NCI-H1694 (cell line): ENCODE measurements around the gene C12orf43.
"Not testable (repeated sequence)": the region's sequence is repeated elsewhere in the genome, so short reads cannot be mapped to it uniquely, and the experiment has no call there.

Experiments
- DNase-seq: peaks from one replicate; lab custom pipeline; 2025; lab: John Stamatoyannopoulos, UW

The C12orf43 gene, protein sequence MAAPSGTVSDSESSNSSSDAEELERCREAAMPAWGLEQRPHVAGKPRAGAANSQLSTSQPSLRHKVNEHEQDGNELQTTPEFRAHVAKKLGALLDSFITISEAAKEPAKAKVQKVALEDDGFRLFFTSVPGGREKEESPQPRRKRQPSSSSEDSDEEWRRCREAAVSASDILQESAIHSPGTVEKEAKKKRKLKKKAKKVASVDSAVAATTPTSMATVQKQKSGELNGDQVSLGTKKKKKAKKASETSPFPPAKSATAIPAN

DNA sequence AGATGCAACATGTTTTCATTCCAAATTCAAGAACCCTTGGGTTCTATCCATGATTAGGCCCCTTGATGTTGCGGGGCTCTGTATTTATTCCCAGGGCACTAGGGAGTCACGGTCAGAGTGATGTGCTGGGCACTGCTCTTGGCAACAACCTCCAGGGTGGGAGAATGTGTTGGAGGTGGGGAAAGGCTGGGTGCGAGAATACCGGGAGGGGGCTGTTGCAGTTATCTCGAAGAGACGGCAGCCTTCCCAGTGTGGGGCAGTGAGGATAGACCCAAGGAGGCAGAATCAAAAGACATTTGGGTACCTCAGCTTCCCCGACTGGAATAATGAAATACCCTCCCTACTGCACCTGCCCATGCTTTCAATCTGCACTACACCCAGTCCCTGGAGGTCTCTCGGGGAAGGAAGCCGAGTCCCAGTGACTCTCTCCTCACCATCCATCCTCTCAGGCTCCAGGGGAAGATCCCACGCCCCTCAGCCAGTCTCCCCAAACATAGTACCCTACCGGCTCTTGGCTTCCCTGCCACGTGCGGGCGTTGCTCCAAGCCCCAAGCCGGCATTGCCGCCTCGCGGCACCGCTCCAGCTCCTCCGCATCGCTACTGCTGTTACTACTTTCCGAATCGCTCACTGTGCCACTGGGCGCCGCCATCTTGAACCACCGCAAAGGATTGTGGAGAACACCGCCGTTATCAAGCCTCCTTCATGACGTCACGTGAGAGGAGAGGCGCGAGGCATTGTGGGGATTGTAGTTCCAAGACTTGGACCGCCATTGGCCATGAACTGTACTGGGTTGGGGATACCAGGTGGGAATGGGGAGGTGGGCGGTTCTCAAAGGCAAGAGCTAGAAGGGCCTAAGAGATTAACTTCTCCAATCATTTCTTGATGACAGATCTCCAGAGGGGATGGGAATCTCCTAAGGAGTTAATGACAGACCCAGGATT lies at the start of gene C12orf43:
Gene C12orf43 (minus strand): TSS at position 663 of the 942 bp plus-strand sequence. CDS start 13 bp downstream, at position 650.
- peak; percentile 92 for DNase-seq

DNA sequence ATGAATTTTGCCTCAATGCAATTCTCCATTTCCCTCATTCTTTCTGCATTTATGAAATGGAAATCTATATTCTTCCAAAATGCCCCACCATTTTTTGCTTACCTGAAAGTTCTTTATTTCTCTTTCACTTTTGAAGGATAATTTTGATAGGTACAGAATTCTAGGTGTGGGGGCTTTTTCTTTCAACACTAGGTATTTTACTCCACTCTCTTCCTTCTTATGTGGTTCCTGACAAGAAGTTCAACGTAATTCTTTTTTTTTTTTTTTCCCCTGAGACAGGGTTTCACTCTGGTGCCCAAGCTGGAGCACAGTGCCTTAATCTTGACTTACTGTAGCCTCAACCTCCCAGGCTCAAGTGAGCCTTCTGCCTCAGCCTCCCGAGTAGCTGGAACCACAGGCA lies 49.1 kb upstream of the C12orf43 start:
- DNase-seq, result no peak

DNA sequence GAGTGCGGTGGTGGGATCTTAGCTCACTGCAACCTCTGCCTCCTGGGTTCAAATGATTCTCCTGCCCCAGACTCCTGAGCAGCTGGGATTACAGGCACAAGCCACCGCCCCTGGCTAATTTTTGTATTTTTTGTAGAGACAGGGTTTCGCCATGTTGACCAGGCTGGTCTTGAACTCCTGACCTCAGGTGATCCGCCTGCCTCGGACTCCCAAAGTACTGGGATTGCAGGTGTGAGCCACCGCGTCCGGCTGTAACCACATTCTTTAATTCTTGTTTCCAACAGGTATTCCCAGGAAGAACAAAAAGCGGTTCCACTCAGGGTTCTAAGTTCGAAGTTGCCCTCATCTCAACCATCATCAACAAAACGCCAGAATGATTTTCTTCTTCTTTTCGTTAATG lies 48.3 kb upstream of the C12orf43 start:
- not testable (repeated sequence) for DNase-seq

DNA sequence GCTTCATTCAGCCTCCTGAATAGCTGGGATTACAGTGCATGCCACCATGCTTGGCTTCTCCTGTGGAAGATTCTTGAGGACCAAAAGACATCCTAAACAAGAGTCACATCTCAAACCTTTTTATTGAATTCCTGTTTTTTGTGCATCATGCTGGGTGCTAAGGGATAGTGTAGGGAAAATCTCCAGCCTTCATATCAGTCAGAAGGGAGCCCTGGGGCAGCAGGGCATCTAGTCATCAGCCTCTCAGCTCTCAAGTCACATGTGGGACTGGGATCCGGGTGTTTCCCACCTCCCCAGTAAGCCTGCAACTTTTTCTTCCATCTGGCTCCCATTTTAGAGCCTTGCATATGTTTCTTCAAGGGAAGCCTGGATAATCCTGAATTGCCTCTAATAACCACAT lies 47.8 kb upstream of the C12orf43 start:
- no peak for DNase-seq

DNA sequence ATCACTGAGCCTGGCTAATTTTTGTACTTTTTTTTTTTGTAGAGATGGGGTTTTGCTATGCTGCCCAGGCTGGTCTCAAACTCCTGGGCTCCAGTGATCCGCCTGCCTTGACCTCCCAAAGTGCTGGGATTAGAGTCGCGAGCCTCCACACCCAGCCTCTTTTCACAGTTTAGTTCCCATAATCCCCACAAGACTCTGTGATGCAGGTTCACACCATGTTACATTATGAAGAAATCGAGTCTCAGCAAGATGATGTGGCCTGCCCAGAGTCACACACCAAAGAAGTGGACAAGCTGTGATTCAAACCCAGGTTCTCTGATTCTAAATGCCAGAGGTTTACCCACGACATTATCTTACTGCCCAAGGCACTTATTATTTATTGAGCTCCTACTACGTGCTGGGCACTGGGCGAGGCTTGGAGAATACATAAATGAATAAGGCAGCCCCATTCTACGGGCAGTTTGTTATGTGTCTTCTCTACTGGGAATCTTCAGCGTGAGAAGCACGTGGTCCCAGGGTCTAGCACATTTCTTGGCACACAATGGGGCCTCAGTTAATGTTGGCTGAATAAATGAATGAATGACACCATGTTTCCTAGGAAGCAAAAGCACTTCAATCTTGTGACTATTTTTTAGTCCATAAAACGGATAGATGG lies 46.2 kb upstream of the C12orf43 start:
- DNase-seq, result no peak

DNA sequence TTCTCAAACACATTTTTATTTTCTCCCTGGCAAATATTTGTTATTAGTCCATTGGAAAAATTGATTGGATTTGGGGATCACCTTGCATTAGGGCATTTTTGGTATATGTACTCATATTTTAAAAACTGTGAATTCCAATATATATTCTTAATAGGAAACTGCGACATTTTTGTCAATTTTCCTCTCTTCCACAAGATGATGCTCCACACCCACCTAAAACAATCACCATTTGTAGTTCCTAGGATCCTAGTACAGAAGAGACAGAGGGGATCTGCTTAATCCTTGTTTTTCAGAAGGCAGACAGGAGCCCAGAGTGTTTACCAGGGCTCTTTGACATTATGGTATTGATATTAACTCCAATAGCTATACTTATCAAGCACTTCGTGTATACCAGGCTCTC lies 45.5 kb upstream of the C12orf43 start:
- peak; percentile 12 for DNase-seq

DNA sequence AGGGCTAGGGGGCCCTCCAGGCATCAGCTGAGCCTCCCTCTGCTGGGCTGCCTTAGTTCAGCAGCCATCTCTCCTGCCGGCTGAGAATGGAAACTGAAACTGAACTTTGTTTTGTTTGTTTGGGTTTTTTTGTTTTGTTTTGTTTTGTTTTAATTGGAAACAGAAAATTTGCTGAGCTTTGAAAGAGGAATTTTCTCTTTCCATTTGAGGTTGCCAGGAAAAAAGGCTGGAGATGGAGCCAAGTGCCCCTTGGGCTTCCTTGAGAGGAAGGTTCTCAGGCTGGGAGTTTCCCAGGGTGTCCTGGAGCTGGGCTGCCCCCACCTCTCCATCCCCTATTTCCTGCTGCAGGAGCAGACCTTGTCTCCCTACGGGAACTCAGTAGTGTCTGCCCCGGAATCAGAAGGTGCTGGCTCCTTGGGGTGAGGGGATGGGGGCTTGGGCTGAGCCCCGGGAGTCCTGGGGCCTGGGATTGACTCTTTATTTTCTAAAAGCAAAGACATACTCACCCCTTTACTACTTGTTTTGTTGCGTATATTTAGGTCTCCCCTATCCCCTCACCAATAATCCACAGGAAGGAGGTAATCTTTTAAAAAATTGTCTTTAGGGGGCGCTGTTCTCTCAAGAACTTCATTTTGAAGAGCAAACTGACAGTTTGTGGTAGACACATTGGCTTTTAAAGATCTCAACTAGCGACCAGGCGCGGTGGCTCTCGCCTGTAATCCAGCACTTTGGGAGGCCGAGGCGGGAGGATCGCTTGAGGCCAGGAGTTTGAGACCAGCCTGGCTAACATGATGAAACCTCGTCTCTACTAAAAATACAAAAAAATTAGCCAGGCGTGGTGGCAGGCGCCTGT lies 44.1 kb upstream of the C12orf43 start:
- DNase-seq, result peak; percentile 69

DNA sequence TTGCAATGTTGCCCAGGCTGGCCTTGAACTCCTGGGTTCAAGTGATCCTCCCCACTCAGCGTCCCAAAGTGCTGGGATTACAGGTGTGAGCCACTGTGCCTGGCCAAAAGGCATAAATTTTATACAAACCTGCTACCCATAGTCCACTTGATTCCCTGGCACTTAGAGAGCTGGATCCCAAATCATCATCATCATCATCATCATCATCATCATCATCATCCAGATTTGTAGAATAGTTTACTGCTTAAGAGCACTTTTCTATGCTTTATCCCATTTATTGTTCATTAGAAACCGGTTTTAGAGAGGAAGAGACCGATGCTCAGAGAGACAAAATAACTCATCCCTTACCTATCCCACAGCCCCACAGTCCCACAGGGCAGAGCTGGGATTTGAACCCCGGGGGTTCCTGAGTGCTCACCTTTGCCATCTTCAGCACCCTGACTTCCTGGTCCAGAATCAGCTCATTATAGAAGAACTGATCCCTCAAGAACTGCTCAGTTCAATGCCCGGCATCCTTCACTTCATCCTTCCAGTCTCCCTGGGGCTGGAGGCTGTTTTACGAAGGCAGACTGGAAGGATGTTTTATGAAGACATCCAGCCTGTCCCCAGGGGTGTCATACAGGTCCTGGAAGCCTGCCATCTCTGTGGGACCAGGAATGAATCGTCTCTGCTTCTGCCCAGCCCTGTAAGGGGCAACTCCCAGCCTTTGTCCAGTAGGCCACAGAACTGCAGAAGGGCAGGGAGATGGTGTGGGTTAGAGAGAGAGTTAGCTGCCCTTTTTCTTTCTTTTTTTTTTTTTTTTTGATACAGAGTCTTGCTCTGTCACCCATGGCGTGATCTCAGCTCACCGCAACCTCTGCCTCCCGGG lies 43.0 kb upstream of the C12orf43 start:
- DNase-seq, result no peak

DNA sequence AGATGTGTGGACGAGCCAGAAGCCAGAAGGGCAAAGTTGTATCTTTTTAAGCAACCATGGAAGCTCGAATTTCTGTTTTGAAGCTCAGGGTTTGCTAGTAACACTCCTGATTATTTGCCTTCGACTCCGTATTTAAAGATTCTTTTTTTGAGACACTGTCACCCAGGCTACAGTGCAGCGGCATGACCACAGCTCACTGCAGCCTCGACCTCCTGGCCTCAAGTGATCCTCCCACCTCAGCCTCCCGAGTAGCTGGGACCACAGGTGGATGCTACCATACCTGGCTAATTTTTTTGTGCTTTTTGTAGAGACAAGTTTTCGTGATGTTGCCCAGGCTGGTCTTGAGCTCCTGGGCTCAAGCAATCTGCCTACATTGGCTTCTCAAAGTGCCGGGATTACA lies 41.5 kb upstream of the C12orf43 start:
- DNase-seq, result no peak

DNA sequence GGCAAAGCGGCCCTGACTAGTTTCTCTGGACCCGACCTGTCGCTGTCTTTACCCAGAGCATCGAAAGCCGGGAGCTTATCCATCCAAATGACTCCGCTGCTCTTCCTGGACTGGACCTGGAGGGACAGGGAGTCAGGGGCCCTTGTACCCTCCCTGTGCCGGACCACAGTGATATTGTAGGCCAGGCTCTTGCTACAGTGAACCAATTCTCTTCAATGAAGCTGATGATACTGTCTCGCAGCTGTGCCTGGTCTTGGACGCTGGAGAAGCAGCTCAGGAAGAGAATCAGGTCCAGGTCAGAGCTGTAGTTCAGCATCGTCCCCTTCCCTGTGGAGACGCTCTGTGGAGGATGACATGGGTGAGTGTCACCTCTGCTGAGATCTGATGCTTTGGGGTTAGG lies 37.4 kb upstream of the C12orf43 start:
- DNase-seq, result no peak

DNA sequence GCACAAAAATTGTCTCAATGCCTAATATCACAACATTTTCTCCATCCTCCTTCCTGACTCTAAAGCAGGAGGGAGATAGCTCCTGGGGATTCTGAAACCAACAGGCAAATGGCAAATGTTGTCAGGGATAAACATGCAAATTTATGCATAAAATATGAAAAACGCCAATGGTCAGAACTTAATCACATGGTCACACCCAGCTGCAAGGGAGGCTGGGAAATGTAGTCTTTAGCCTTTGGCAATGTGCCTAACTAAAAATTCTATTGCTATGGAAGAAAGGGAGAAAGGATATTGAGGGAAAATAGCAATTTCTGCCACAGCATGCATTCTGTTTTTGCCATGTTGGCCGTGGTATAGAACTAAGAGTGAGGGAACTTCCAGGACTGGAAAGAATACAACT lies 34.4 kb upstream of the C12orf43 start:
- DNase-seq, result no peak

DNA sequence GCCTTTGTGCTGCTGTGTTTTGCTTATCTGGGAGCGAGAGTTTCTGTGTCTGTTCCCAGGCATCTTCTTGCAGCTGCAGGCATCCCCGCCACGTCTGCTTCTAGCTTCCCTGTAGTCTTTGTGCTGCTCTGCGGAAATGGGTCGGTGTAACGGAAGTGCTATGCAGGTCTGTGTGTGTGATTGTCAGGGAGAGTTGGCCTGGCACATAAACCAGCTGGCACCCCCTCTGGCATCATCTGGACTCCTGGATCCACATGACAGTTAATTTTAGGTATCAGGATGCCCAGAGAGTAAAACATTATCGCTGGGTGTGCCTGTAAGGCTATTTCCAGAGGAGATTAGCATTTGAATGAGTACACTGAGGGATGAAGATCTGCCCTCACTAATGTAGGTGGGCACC lies 32.2 kb upstream of the C12orf43 start:
- no peak for DNase-seq

DNA sequence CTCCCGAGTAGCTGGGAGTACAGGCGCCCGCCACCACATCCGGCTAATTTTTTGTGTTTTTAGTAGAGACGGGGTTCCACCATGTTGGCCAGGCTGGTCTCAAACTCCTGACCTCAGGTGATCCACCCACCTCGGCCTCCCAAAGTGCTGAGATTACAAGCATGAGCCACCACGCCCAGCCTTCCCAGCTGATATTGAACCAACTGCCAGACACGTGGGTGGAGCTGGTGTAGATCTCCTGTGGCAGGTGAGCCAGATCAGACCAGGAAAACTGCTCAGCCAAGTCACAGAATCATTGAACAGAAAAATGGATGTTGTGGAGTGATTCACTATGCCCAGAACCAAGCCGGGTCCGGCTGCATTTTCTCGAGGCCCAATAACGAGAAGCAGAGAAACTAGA lies 31.1 kb upstream of the C12orf43 start:
- DNase-seq, result not testable (repeated sequence)

DNA sequence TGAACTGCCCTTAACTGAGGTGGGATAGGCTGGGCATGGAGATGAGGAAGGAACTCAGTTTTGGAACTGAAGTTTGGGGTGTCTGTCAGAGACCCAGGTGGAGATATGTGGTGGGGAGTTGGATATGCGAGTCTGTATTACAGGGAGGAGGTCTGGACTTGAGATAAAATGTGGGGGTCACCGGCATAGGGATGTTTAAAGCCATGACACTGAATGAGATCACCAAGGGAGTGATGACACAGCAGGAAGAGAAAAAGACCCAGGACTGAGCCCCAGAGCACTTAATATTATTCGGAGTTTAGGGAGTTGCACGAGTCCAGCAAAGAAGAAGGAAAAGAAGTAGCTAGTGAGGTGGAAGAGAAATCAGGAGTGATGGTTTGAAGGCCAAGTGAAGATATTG lies 26.8 kb upstream of the C12orf43 start:
- no peak for DNase-seq

DNA sequence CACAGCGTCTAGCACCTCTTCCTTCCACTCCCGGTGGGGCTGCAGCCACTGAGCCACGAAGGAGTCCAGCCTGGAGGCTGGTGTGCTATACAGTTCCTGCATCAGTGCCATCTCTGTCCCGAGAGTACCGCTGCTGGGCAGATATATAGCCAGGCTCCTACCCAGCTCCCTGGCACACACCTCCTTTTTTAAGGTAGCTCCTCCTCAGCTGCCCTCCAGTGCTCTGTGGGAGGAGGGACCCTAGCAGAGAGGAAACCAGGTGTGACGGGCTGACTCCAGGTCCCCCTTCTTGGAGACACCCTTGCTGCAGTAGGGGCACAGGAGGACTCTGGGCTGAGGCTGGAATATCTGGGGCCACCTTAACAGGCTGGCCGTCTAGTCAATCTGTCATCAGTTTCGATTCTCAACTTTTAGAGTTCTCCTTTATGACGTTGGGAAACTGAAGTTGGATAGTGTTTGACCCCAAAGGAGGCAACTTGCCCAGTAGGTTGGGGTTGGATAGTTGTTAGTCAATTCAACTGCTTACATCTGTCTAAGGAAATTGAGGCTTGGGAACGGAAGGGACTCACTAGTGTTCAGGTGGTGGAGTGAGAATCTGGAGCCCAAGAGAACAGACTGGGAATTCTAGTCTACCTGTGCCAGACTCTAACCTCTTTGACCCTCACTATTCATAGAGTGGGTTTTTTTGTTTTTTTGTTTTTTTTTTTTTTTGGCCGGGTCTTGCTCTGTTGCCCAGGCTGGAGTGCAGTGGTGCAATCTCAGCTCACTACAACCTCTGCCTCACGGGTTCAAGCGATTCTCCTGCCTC lies 22.8 kb upstream of the C12orf43 start, which contains the start of gene OASL:
Gene OASL (minus strand): TSS at position 386 of the 808 bp plus-strand sequence. CDS start 275 bp downstream, at position 111.
- DNase-seq, result no peak

DNA sequence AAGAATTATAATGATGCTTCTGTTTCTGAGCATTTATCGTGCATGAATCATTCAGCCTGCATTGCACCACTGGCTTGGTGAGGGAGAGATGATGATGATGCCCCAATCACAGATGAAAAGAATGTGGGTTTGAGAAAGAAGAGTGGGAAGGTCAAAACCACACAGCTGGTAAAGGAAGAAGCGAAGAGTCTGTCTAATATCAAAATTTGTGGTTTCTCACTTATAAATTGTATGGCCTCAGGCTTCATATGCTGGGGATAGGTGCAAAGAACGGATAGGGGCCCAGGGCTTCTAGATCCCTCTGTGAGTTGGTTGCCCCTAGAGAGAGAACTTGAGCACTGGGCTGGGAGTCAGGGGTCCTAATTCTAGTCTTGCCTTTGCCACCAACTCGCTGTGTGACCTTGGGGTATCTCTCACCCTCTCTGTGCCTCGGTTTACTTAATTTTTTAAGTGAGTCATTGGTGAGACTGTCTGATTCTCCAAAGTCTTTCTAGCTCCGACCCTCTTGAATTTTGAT lies 20.6 kb upstream of the C12orf43 start:
- DNase-seq, result no peak

DNA sequence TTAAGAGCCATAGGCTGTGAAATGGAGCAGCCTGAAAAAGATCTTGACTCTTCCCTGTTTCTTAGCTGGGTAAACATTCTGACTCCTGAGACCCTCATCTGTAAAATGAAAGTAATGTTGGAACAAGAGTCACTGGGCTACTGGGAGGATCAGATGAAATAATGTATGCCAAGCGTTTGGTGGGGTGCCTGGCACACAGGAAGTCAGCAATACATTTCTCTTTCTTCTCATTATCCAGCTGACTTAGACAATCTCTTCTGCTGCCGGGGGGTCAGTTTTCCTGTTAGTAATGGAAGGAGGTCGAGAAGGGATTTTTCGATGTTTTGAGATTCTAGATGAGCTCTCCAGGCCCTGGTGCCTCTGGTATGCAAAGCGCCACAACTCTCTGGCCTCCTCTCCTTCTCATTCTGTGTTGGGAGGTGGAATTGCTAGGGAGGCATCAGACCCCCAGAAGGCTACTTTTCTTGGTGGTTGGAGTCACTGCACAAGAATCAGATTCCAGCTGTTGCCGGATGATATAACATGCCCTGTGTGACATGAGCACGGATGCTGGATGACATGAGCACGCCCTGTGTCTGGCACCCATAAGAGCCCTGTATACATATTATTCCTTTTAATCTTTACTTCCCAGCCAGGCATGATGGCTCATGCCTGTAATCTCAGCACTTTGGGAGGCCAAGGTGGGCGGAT lies 18.5 kb upstream of the C12orf43 start:
- no peak for DNase-seq

DNA sequence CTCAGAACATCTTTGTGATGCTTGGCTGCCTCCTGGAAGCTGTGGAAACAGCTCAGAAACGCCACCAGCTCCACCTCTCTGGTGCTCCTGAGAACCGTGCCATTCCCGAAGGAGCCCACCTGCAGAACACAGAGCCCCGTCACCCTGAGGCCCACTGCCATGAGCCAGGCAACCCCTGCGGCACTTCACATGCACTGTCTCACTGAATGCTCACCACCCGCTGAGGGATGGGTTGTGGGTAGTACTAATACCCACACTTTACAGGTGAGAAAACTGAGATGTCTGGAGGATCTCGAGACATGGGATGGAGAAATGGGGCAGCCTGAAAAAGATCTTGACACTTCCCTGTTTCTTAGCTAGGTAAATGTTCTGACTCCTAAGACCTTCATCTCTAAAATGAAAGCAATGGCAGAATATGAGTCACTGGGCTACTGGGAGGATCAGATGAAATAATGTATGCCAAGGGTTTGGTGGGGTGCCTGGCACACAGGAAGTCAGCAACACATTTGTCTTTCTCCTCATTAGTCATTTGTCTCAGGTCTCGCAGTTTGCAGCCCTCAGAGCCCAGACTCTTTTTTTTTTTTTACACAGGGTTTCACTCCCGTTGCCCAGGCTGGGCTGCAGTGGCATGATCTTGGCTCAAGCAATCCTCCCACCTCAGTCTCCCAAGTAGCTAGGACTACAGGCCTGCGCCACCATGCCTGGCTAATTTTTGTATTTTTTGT lies 17.5 kb upstream of the C12orf43 start:
- DNase-seq, result no peak
